ENCODE measurements around the gene DFFB. TPM values are rescaled to one million over a fixed set of nuclear protein-coding genes. Genes with fewer than 3 reads are reported as not detected.

The DFFB gene
- total and polyA plus RNA-seq, 2 of the 4 experiments (the other 2 are of a cell fraction) = 6.5 to 7.3 TPM

- H3K27ac ChIP-seq (ENCODE audit: insufficient read depth, low read length) = no peak overlapping the region
- no peak overlapping the region for H4K8ac ChIP-seq (ENCODE audit: low read depth in 2 of 2, low read length in 2 of 2)
- peaks cover 20% of the 10 kb centered on the region; the same call in 1 of the 2 replicates for H3K9me3 ChIP-seq (ENCODE audit: control insufficient read depth, insufficient read depth, low read length)
- H3K56ac ChIP-seq (ENCODE audit: extremely low read depth, insufficient read depth, low read length) = no peak overlapping the region
- WGBS, 2 experiments (ENCODE audit: extremely low coverage in 2 of 2, insufficient read length in 1 of 2) = 53% methylated on average over 7 of the region's 21 CpGs; no CpG with 5 or more reads in 1 of the 2 experiments
- no peak overlapping the region for H3K18ac ChIP-seq (ENCODE audit: low read depth, low read length)
- H2BK5ac ChIP-seq (ENCODE audit: low read depth, low read length, poor library complexity, severe bottlenecking) = no peak overlapping the region
- H2BK15ac ChIP-seq (ENCODE audit: low read depth, low read length) = no peak overlapping the region
- no peak overlapping the region for H2AK9ac ChIP-seq (replicated peaks; ENCODE audit: low read depth, low read length, poor library complexity)
- H3K36me3 ChIP-seq (ENCODE audit: control insufficient read depth, insufficient read depth, low read length) = no peaks in the 10 kb centered on the region
- H4K20me1 ChIP-seq (ENCODE audit: insufficient read depth, low read length) = no peaks in the 10 kb centered on the region
- no peak for DNase-seq
- H3K79me1 ChIP-seq (ENCODE audit: low read depth in 1 of 2, low read length in 2 of 2) = no peaks in the 10 kb centered on the region
- dilution Hi-C loops (cut with HindIII; ENCODE audit: low sequenced_read_pairs, unreplicated experiment) = no loop called here
- no peak overlapping the region for H3K4me2 ChIP-seq (ENCODE audit: low read depth, low read length)
- CTCF ChIA-PET = no interaction called here
- no peak overlapping the region for H2AFZ ChIP-seq (replicated peaks; ENCODE audit: low read length, poor library complexity)
- H3K23ac ChIP-seq (ENCODE audit: low read depth, low read length) = no peak overlapping the region
- POLR2A ChIA-PET (ENCODE audit: unreplicated experiment) = no interaction called here
- H3K4ac ChIP-seq (ENCODE audit: low read depth, low read length) = no peak overlapping the region
- no peak overlapping the region for H2BK120ac ChIP-seq (ENCODE audit: low read depth, low read length)
- no peak overlapping the region for H4K5ac ChIP-seq (ENCODE audit: low read depth, low read length)
- no peak overlapping the region for H3K4me3 ChIP-seq (ENCODE audit: insufficient read depth, low read depth, low read length)
- H2BK20ac ChIP-seq (ENCODE audit: low read depth, low read length) = no peak overlapping the region
- in situ Hi-C loops (cut with MboI; ENCODE audit: low sequenced_read_pairs) = no loop called here
- intact Hi-C loops (cut with micrococcal nuclease) = no loop called here
- no peak overlapping the region for H4K91ac ChIP-seq (ENCODE audit: insufficient read depth, low read depth, low read length)
- no peak overlapping the region for H3K9ac ChIP-seq (ENCODE audit: low read depth, low read length)
- no peaks in the 10 kb centered on the region for H3K9me1 ChIP-seq (ENCODE audit: insufficient read depth, low read length)
- no peak overlapping the region for H3K14ac ChIP-seq (replicated peaks; ENCODE audit: low read depth, low read length)
- no peak overlapping the region for H2AK5ac ChIP-seq (ENCODE audit: low read depth, low read length)
- H3K4me1 ChIP-seq (ENCODE audit: control insufficient read depth, insufficient read depth, low read length) = no peaks in the 10 kb centered on the region
- no TSS peak for BruUV-seq (replicated peaks)
- no peak for ATAC-seq (ENCODE audit: low read depth)
- TF ChIP-seq RAD21 (IDR thresholded peaks at IDR 0.05; ENCODE audit: low read length) (no peak), RFX5 (IDR thresholded peaks at IDR 0.05; ENCODE audit: low read depth, low read length) (no peak), SMC3 (IDR thresholded peaks at IDR 0.05; ENCODE audit: low read depth, low read length) (no peak), RCOR1 (IDR thresholded peaks at IDR 0.05; ENCODE audit: insufficient replicate concordance, low read length) (no peak), MAZ (IDR thresholded peaks at IDR 0.05; ENCODE audit: borderline replicate concordance, low read depth, low read length) (no peak), CEBPB (IDR thresholded peaks at IDR 0.05; ENCODE audit: low read depth, low read length) (no peak), MAFK (IDR thresholded peaks at IDR 0.05; ENCODE audit: low read depth, low read length) (no peak), CHD1 (IDR thresholded peaks at IDR 0.05; ENCODE audit: low read depth, low read length) (no peak), POLR2A (IDR thresholded peaks at IDR 0.05; ENCODE audit: low read depth, low read length) (no peak), MXI1 (IDR thresholded peaks at IDR 0.05; ENCODE audit: borderline replicate concordance, low read depth, low read length) (no peak), USF2 (IDR thresholded peaks at IDR 0.05; ENCODE audit: low read depth, low read length) (no peak), BHLHE40 (IDR thresholded peaks at IDR 0.05; ENCODE audit: low read depth, low read length) (no peak), FOS (IDR thresholded peaks at IDR 0.05; ENCODE audit: low read depth, low read length) (no peak), NFE2L2 (IDR thresholded peaks at IDR 0.05; ENCODE audit: low read depth, low read length) (no peak)
- TF ChIP-seq, protein P1, sequence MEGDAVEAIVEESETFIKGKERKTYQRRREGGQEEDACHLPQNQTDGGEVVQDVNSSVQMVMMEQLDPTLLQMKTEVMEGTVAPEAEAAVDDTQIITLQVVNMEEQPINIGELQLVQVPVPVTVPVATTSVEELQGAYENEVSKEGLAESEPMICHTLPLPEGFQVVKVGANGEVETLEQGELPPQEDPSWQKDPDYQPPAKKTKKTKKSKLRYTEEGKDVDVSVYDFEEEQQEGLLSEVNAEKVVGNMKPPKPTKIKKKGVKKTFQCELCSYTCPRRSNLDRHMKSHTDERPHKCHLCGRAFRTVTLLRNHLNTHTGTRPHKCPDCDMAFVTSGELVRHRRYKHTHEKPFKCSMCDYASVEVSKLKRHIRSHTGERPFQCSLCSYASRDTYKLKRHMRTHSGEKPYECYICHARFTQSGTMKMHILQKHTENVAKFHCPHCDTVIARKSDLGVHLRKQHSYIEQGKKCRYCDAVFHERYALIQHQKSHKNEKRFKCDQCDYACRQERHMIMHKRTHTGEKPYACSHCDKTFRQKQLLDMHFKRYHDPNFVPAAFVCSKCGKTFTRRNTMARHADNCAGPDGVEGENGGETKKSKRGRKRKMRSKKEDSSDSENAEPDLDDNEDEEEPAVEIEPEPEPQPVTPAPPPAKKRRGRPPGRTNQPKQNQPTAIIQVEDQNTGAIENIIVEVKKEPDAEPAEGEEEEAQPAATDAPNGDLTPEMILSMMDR (conservative IDR thresholded peaks at IDR 0.05; ENCODE audit: low read depth, low read length) = no peak
- TF ChIP-seq, protein P2, sequence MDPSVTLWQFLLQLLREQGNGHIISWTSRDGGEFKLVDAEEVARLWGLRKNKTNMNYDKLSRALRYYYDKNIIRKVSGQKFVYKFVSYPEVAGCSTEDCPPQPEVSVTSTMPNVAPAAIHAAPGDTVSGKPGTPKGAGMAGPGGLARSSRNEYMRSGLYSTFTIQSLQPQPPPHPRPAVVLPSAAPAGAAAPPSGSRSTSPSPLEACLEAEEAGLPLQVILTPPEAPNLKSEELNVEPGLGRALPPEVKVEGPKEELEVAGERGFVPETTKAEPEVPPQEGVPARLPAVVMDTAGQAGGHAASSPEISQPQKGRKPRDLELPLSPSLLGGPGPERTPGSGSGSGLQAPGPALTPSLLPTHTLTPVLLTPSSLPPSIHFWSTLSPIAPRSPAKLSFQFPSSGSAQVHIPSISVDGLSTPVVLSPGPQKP (IDR thresholded peaks at IDR 0.05; ENCODE audit: borderline replicate concordance, low read depth, low read length) = no peak
- no peaks in the 10 kb centered on the region for H3K27me3 ChIP-seq (ENCODE audit: control insufficient read depth, insufficient read depth, low read length)
These were observed 75.1 kb downstream of the DFFB start for GRCh38 chr1:3932156-3932919.
